SK-N-SH treated with all-trans-retinoic acid at 6 μM for 48 hours (cell line): ENCODE results near the gene ESRRA.

ENCODE experiments used
- ATAC-seq: fragments of 200-7000 bp; cut with Tn5 transposase; 3 replicates; pipeline ENCODE4 v1.9.1; 2020; ENCODE audit warnings: mild to moderate bottlenecking, moderate library complexity
- ARNTL ChIP-seq: fragments of 450-650 bp; formaldehyde crosslinking; IDR thresholded peaks from 2 replicates; pipeline ENCODE4 v1.5.0; 2020; ENCODE audit warnings: low read depth, mild to moderate bottlenecking, moderate library complexity, borderline replicate concordance
- BACH2 ChIP-seq: fragments of 250-450 bp; sonication (Bioruptor Pico); IDR thresholded peaks from 2 replicates; pipeline ENCODE4 v1.9.0; 2021; ENCODE audit warnings: mild to moderate bottlenecking, borderline replicate concordance
- CSDC2 ChIP-seq: fragments of 250-450 bp; sonication (Bioruptor Pico); IDR thresholded peaks from 2 replicates; pipeline ENCODE4 v1.5.0; 2020; ENCODE audit warnings: mild to moderate bottlenecking, moderate library complexity
- ESRRG ChIP-seq: fragments of 250-450 bp; sonication (Bioruptor Pico); IDR thresholded peaks from 2 replicates; pipeline ENCODE4 v1.6.1; 2021; ENCODE audit warnings: mild to moderate bottlenecking
- GLIS3 ChIP-seq: fragments of 250-450 bp; sonication (Bioruptor Pico); IDR thresholded peaks from 2 replicates; pipeline ENCODE4 v1.5.0; 2020; ENCODE audit warnings: mild to moderate bottlenecking, moderate library complexity
- OSR1 ChIP-seq: fragments of 250-450 bp; sonication (Bioruptor Pico); IDR thresholded peaks from 2 replicates; pipeline ENCODE4 v1.8.0; 2022; ENCODE audit warnings: moderate library complexity, mild to moderate bottlenecking, inconsistent platforms
- POU6F1 ChIP-seq: fragments of 250-450 bp; sonication (Bioruptor Pico); IDR thresholded peaks from 2 replicates; pipeline ENCODE4 v1.8.0; 2021; ENCODE audit warnings: low read depth, mild to moderate bottlenecking, moderate library complexity, borderline replicate concordance
- RARB ChIP-seq: fragments of 250-450 bp; sonication (Bioruptor Pico); IDR thresholded peaks from 2 replicates; pipeline ENCODE4 v1.8.0; 2021; ENCODE audit warnings: mild to moderate bottlenecking, moderate library complexity
- TCF4 ChIP-seq: fragments of 250-450 bp; sonication (Bioruptor Pico); IDR thresholded peaks from 2 replicates; pipeline ENCODE4 v1.8.0; 2021; ENCODE audit warnings: mild to moderate bottlenecking, moderate library complexity, borderline replicate concordance
- TOX ChIP-seq: fragments of 250-450 bp; sonication (Bioruptor Pico); IDR thresholded peaks from 2 replicates; pipeline ENCODE4 v1.8.0; 2021; ENCODE audit warnings: mild to moderate bottlenecking, moderate library complexity, borderline replicate concordance
- TSHZ2 ChIP-seq: fragments of 250-450 bp; sonication (Bioruptor Pico); IDR thresholded peaks from 2 replicates; pipeline ENCODE4 v1.5.0; 2020; ENCODE audit warnings: mild to moderate bottlenecking, moderate library complexity
- ZC3H10 ChIP-seq: fragments of 250-450 bp; sonication (Bioruptor Pico); IDR thresholded peaks from 2 replicates; pipeline ENCODE4 v1.5.1; 2021; ENCODE audit warnings: mild to moderate bottlenecking, moderate library complexity
- ZFP3 ChIP-seq: fragments of 250-450 bp; sonication (Bioruptor Pico); IDR thresholded peaks from 2 replicates; pipeline ENCODE4 v1.5.0; 2020; ENCODE audit warnings: mild to moderate bottlenecking, moderate library complexity
- ZFP30 ChIP-seq: fragments of 450-650 bp; formaldehyde crosslinking; IDR thresholded peaks from 2 replicates; pipeline ENCODE4 v1.5.0; 2022; ENCODE audit warnings: mild to moderate bottlenecking, moderate library complexity
- ZNF565 ChIP-seq: fragments of 450-650 bp; formaldehyde crosslinking; conservative IDR thresholded peaks from 2 replicates; pipeline ENCODE4 v1.5.0; 2020; ENCODE audit warnings: low read depth, mild to moderate bottlenecking, moderate library complexity
- ZNF70 ChIP-seq: fragments of 450-650 bp; formaldehyde crosslinking; IDR thresholded peaks from 2 replicates; pipeline ENCODE4 v1.5.0; 2020; ENCODE audit warnings: mild to moderate bottlenecking, moderate library complexity
- ZNF8 ChIP-seq: fragments of 450-650 bp; formaldehyde crosslinking; IDR thresholded peaks from 2 replicates; pipeline ENCODE4 v1.5.0; 2020; ENCODE audit warnings: mild to moderate bottlenecking, moderate library complexity
- TF ChIP-seq, protein P1 (sequence below): fragments of 250-450 bp; sonication (Bioruptor Pico); IDR thresholded peaks from 2 replicates; pipeline ENCODE4 v1.8.0; 2020; ENCODE audit warnings: mild to moderate bottlenecking, moderate library complexity, borderline replicate concordance
- TF ChIP-seq, protein P2 (sequence below): fragments of 250-450 bp; sonication (Bioruptor Pico); IDR thresholded peaks from 2 replicates; pipeline ENCODE4 v1.5.1; 2020; ENCODE audit warnings: low read depth, mild to moderate bottlenecking, moderate library complexity
- TF ChIP-seq, protein P3 (sequence below): fragments of 250-450 bp; sonication (Bioruptor Pico); IDR thresholded peaks from 2 replicates; pipeline ENCODE4 v1.5.1; 2021; ENCODE audit warnings: mild to moderate bottlenecking, moderate library complexity

ESRRA gene

GRCh38 chr11:64339286-64339685, 34.0 kb downstream of the ESRRA start:
- TF ChIP-seq TOX (CRISPR knock-in tag) (no peak), ZNF70 (CRISPR knock-in tag) (peak; percentile 87)
- no peak for ATAC-seq

- no peak for ATAC-seq
- TF ChIP-seq ZC3H10 (CRISPR knock-in tag) (no peak), TSHZ2 (CRISPR knock-in tag) (no peak), CSDC2 (CRISPR knock-in tag) (no peak), TOX (CRISPR knock-in tag) (no peak), ARNTL (no peak), BACH2 (CRISPR knock-in tag) (no peak), TCF4 (CRISPR knock-in tag) (no peak), ZNF565 (no peak), RARB (CRISPR knock-in tag) (no peak), ZFP30 (CRISPR knock-in tag) (no peak), POU6F1 (no peak), ZNF8 (CRISPR knock-in tag) (no peak), GLIS3 (CRISPR knock-in tag) (no peak), OSR1 (CRISPR knock-in tag) (no peak)
- TF ChIP-seq, protein P1, sequence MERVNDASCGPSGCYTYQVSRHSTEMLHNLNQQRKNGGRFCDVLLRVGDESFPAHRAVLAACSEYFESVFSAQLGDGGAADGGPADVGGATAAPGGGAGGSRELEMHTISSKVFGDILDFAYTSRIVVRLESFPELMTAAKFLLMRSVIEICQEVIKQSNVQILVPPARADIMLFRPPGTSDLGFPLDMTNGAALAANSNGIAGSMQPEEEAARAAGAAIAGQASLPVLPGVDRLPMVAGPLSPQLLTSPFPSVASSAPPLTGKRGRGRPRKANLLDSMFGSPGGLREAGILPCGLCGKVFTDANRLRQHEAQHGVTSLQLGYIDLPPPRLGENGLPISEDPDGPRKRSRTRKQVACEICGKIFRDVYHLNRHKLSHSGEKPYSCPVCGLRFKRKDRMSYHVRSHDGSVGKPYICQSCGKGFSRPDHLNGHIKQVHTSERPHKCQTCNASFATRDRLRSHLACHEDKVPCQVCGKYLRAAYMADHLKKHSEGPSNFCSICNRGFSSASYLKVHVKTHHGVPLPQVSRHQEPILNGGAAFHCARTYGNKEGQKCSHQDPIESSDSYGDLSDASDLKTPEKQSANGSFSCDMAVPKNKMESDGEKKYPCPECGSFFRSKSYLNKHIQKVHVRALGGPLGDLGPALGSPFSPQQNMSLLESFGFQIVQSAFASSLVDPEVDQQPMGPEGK, result no peak
- TF ChIP-seq, protein P2, sequence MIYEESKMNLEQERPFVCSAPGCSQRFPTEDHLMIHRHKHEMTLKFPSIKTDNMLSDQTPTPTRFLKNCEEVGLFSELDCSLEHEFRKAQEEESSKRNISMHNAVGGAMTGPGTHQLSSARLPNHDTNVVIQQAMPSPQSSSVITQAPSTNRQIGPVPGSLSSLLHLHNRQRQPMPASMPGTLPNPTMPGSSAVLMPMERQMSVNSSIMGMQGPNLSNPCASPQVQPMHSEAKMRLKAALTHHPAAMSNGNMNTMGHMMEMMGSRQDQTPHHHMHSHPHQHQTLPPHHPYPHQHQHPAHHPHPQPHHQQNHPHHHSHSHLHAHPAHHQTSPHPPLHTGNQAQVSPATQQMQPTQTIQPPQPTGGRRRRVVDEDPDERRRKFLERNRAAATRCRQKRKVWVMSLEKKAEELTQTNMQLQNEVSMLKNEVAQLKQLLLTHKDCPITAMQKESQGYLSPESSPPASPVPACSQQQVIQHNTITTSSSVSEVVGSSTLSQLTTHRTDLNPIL (CRISPR knock-in tag), result no peak
- TF ChIP-seq, protein P3, sequence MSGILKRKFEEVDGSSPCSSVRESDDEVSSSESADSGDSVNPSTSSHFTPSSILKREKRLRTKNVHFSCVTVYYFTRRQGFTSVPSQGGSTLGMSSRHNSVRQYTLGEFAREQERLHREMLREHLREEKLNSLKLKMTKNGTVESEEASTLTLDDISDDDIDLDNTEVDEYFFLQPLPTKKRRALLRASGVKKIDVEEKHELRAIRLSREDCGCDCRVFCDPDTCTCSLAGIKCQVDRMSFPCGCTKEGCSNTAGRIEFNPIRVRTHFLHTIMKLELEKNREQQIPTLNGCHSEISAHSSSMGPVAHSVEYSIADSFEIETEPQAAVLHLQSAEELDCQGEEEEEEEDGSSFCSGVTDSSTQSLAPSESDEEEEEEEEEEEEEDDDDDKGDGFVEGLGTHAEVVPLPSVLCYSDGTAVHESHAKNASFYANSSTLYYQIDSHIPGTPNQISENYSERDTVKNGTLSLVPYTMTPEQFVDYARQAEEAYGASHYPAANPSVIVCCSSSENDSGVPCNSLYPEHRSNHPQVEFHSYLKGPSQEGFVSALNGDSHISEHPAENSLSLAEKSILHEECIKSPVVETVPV (CRISPR knock-in tag), result no peak
Measured at GRCh38 chr11:64339754-64340408, 34.6 kb downstream of the ESRRA start, which contains the start of gene CCDC88B. CCDC88B (plus strand) TSS chr11:64340204; CDS start chr11:64340267, 63 bp downstream.

- TF ChIP-seq ZFP3 (CRISPR knock-in tag) (no peak), ZNF70 (CRISPR knock-in tag) (no peak), ZNF8 (CRISPR knock-in tag) (no peak), TOX (CRISPR knock-in tag) (no peak), OSR1 (CRISPR knock-in tag) (no peak), BACH2 (CRISPR knock-in tag) (no peak), ESRRG (no peak), GLIS3 (CRISPR knock-in tag) (no peak), ZNF565 (no peak), ARNTL (no peak)
- TF ChIP-seq, protein P1, result no peak
- TF ChIP-seq, protein P2 (CRISPR knock-in tag), result no peak
- ATAC-seq, result no peak
Measured at GRCh38 chr11:64340671-64341335, 35.5 kb downstream of the ESRRA start.
